OCI-LY1 (cell line): Measurements from ENCODE around the gene PPP2R2C.

Experiments
- H2AFZ ChIP-seq: fragments of 200-600 bp; sonication (generic), shearing (Covaris generic); 2 replicates; pipeline ENCODE4 v1.6.0; 2014; ENCODE audit warnings: antibody characterized with exemption, mild to moderate bottlenecking, low read length
- H3F3A ChIP-seq: fragments of 200-600 bp; sonication (generic), shearing (Covaris generic); 2 replicates; pipeline ENCODE4 v1.6.0; 2014; ENCODE audit warnings: mild to moderate bottlenecking, antibody characterized with exemption, low read length, moderate library complexity; ENCODE audit not compliant: insufficient read depth
- H3K27ac ChIP-seq: fragments of 200-600 bp; sonication (generic); 2 replicates; pipeline ENCODE4 v1.5.1; 2014; ENCODE audit warnings: low read length, mixed run types, mild to moderate bottlenecking, low read depth; ENCODE audit not compliant: poor library complexity, severe bottlenecking
- H3K27me3 ChIP-seq: fragments of 200-600 bp; sonication (generic); 2 replicates; pipeline ENCODE4 v1.6.0; 2014; ENCODE audit warnings: antibody characterized with exemption, mild to moderate bottlenecking, low read length, moderate library complexity; ENCODE audit not compliant: insufficient read depth
- H3K36me3 ChIP-seq: fragments of 200-600 bp; sonication (generic); 2 replicates; pipeline ENCODE4 v1.6.1; 2014; ENCODE audit warnings: mild to moderate bottlenecking, antibody characterized with exemption, low read length, moderate library complexity, mixed read lengths; ENCODE audit not compliant: insufficient read depth
- H3K4me1 ChIP-seq: fragments of 200-600 bp; sonication (generic); 2 replicates; pipeline ENCODE4 v1.5.1; 2014; ENCODE audit warnings: mild to moderate bottlenecking, low read length, moderate library complexity; ENCODE audit not compliant: insufficient read depth, severe bottlenecking
- H3K4me2 ChIP-seq: fragments of 200-600 bp; sonication (generic), shearing (Covaris generic); 2 replicates; pipeline ENCODE4 v1.6.1; 2014; ENCODE audit warnings: low read length
- H3K4me3 ChIP-seq: fragments of 200-600 bp; sonication (generic); 2 replicates; pipeline ENCODE4 v1.5.1; 2014; ENCODE audit warnings: low read length, low read depth, mild to moderate bottlenecking, mixed read lengths; ENCODE audit not compliant: poor library complexity, severe bottlenecking
- H3K79me2 ChIP-seq: fragments of 200-600 bp; shearing (Covaris generic); 2 replicates; pipeline ENCODE4 v1.6.1; 2016; ENCODE audit warnings: mixed run types, low read length, mixed read lengths; ENCODE audit not compliant: insufficient read depth
- H3K9ac ChIP-seq: fragments of 200-600 bp; sonication (generic), shearing (Covaris generic); 2 replicates; pipeline ENCODE4 v1.6.1; 2014; ENCODE audit warnings: mild to moderate bottlenecking, low read length, mixed read lengths
- H3K9me2 ChIP-seq: fragments of 200-600 bp; sonication (generic), shearing (Covaris generic); 2 replicates; pipeline ENCODE4 v1.6.1; 2014; ENCODE audit warnings: low read depth, mild to moderate bottlenecking, low read length, mixed read lengths
- H3K9me3 ChIP-seq: fragments of 200-600 bp; shearing (Covaris generic); 2 replicates; pipeline ENCODE4 v1.6.1; 2014; ENCODE audit warnings: low read length, mixed read lengths
- H4K20me1 ChIP-seq: fragments of 200-600 bp; sonication (generic), shearing (Covaris generic); 2 replicates; pipeline ENCODE4 v1.6.0; 2016; ENCODE audit warnings: mild to moderate bottlenecking, low read length; ENCODE audit not compliant: insufficient read depth
- CTCF ChIP-seq: fragments of 200-600 bp; sonication (generic), shearing (Covaris generic); IDR thresholded peaks from 2 replicates; pipeline ENCODE4 v1.5.1; 2017; ENCODE audit warnings: mild to moderate bottlenecking, antibody characterized with exemption, low read length, moderate library complexity, mixed read lengths
- EZH2 ChIP-seq: fragments of 200-600 bp; sonication (generic), shearing (Covaris generic); IDR thresholded peaks from 2 replicates; pipeline ENCODE4 v1.8.0; 2017; ENCODE audit warnings: borderline replicate concordance, mixed run types, mild to moderate bottlenecking, antibody characterized with exemption, low read length, moderate library complexity, mixed read lengths

The PPP2R2C gene

GRCh38 chr4:6424425-6424824 is 48.0 kb downstream of the PPP2R2C start:
- TF ChIP-seq EZH2 (no peak), CTCF (no peak)
- Histone ChIP-seq H3K79me2 (no peaks in the 10 kb centered on the region), H3K27ac (no peak overlapping the region), H3K4me1 (no peaks in the 10 kb centered on the region), H3K27me3 (no peaks in the 10 kb centered on the region), H3K9ac (no peak overlapping the region), H3F3A (no peaks in the 10 kb centered on the region), H3K9me2 (no peaks in the 10 kb centered on the region), H3K4me3 (no peak overlapping the region), H3K4me2 (no peak overlapping the region), H3K9me3 (no peaks in the 10 kb centered on the region), H4K20me1 (no peaks in the 10 kb centered on the region), H2AFZ (no peak overlapping the region), H3K36me3 (no peaks in the 10 kb centered on the region)

GRCh38 chr4:6423575-6423974 is 48.8 kb downstream of the PPP2R2C start:
- Histone ChIP-seq H2AFZ (no peak overlapping the region), H4K20me1 (no peaks in the 10 kb centered on the region), H3K4me3 (no peak overlapping the region), H3K27ac (no peak overlapping the region), H3F3A (no peaks in the 10 kb centered on the region), H3K9me3 (no peaks in the 10 kb centered on the region), H3K36me3 (no peaks in the 10 kb centered on the region), H3K9ac (no peak overlapping the region), H3K79me2 (no peaks in the 10 kb centered on the region), H3K27me3 (no peaks in the 10 kb centered on the region), H3K4me1 (no peaks in the 10 kb centered on the region), H3K4me2 (no peak overlapping the region), H3K9me2 (no peaks in the 10 kb centered on the region)
- no peak for TF ChIP-seq CTCF
- no peak for TF ChIP-seq EZH2

GRCh38 chr4:6422866-6423265 is 49.5 kb downstream of the PPP2R2C start:
- Histone ChIP-seq H3K9me2 (no peaks in the 10 kb centered on the region), H3K4me1 (no peaks in the 10 kb centered on the region), H3K9me3 (no peaks in the 10 kb centered on the region), H3K9ac (no peak overlapping the region), H3K4me3 (no peak overlapping the region), H3K4me2 (no peak overlapping the region), H3K27ac (no peak overlapping the region), H3F3A (no peaks in the 10 kb centered on the region), H3K27me3 (no peaks in the 10 kb centered on the region; the same call in 1 of the 2 replicates), H4K20me1 (no peaks in the 10 kb centered on the region), H2AFZ (no peak overlapping the region), H3K36me3 (no peaks in the 10 kb centered on the region), H3K79me2 (no peaks in the 10 kb centered on the region)
- no peak for TF ChIP-seq CTCF
- TF ChIP-seq EZH2: no peak
